Breast epithelium (tissue), 4 donors: ENCODE data around the gene ANKRD17. TPM values are rescaled to one million over a fixed set of nuclear protein-coding genes. Genes with fewer than 3 reads are reported as not detected.

Experiments used
- DNase-seq, 2 donors: peaks; one replicate each; pipeline ENCODE4 v3.0.0-alpha.2; 2019; ENCODE audit warnings: low spot score in 2 of 2
- H3K27ac ChIP-seq, 2 donors: fragments of 200-600 bp; sonication (generic) in 1 of 2; one replicate each; pipeline ENCODE4 v1.5.1; 2016 to 2019; ENCODE audit warnings: mild to moderate bottlenecking in 1 of 2
- H3K27me3 ChIP-seq, 2 donors: fragments of 200-600 bp; sonication (generic) in 1 of 2; one replicate each; pipeline versions ENCODE4 v1.5.1 to v1.6.0; 2017 to 2019; ENCODE audit warnings: control low read depth in 1 of 2, mild to moderate bottlenecking in 1 of 2
- H3K36me3 ChIP-seq: fragments of 200-600 bp; one replicate; pipeline ENCODE4 v1.5.1; 2019
- H3K4me1 ChIP-seq, 2 donors: fragments of 200-600 bp; sonication (generic); one replicate each; pipeline ENCODE4 v1.5.1; 2016 to 2019; ENCODE audit warnings: control low read depth in 1 of 2
- H3K4me3 ChIP-seq, 3 donors: fragments of 200-600 bp; sonication (generic); 1 replicate in 2 of 3; 2 replicates in 1 of 3; pipeline ENCODE4 v1.5.1; 2016 to 2019; ENCODE audit warnings: mild to moderate bottlenecking in 3 of 3, moderate library complexity in 2 of 3
- H3K9me3 ChIP-seq, 2 donors: fragments of 200-600 bp; sonication (generic) in 1 of 2; one replicate each; pipeline ENCODE4 v1.5.1; 2016 to 2019; ENCODE audit warnings: control low read depth in 1 of 2
- CTCF ChIP-seq, 3 donors: fragments of 450-650 bp; IDR thresholded peaks; one replicate each; pipeline ENCODE4 v1.5.1; 2016 to 2017; ENCODE audit warnings: antibody characterized with exemption in 3 of 3, mild to moderate bottlenecking in 3 of 3, moderate library complexity in 3 of 3
- POLR2A ChIP-seq: fragments of 450-650 bp; IDR thresholded peaks from one replicate; pipeline ENCODE4 v1.6.1; 2016; ENCODE audit warnings: antibody characterized with exemption, mild to moderate bottlenecking, moderate library complexity
- POLR2AphosphoS5 ChIP-seq, 3 donors: sonication (generic); formaldehyde crosslinking; IDR thresholded peaks; one replicate each; pipeline ENCODE4 v1.6.1; 2017; ENCODE audit warnings: antibody characterized with exemption in 3 of 3
- intact Hi-C: fragments of 100-400 bp; cut with DNase I; formaldehyde crosslinking; loops from one replicate; pipeline ENCODE4 v1.15.1; 2023; ENCODE audit warnings: low total_unique reads
- total RNA-seq, 3 donors: library from RNA; depleted of rRNA; stranded (reverse); fragments of >200 nt; gene quantifications; one replicate each; pipeline ENCODE4 v1.1.0, GENCODE V29; 2016

ANKRD17 gene
- total RNA-seq, 3 donors from 2014 or later, result 53.0 to 81.4 (median 69.2) TPM

- no peaks in the 10 kb centered on the region for H3K36me3 ChIP-seq
- H3K4me3 ChIP-seq, result no peak overlapping the region
- H3K9me3 ChIP-seq, result no peaks in the 10 kb centered on the region
- H3K27me3 ChIP-seq, result no peaks in the 10 kb centered on the region
- no peaks in the 10 kb centered on the region for H3K4me1 ChIP-seq
- no peak for DNase-seq
- TF ChIP-seq POLR2A (no peak), POLR2AphosphoS5 (IDR thresholded peaks at IDR 0.05) (no peak), CTCF (IDR thresholded peaks at IDR 0.05) (no peak)
- no peak overlapping the region for H3K27ac ChIP-seq
- intact Hi-C loops, result no loop called here
Observed at GRCh38 chr4:73187325-73187724, 71.3 kb downstream of the ANKRD17 start.

DNA sequence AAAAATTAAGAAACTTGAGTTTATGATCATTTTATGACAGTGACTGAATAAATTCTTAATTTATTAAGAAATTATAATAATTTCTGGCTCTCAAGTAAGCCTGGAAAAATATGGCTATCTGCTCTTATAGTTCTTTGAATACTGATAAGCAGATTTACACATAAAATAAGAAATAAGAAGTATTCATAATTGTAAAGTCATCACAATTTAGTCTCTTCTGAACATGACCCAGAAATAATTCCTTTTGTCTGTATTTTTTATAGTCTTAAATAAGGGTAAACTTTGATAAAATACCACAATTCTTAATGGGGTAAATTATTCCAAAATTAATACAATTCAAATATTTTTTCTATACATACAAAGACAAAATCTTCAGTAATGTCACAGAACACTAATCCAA is 72.7 kb downstream of the ANKRD17 start:
- no peak overlapping the region for H3K4me3 ChIP-seq
- DNase-seq, result no peak
- H3K27me3 ChIP-seq, result no peaks in the 10 kb centered on the region
- no peak for TF ChIP-seq POLR2AphosphoS5 (IDR thresholded peaks at IDR 0.05)
- no peak for TF ChIP-seq CTCF (IDR thresholded peaks at IDR 0.05)
- TF ChIP-seq POLR2A, result no peak
- H3K36me3 ChIP-seq, result no peaks in the 10 kb centered on the region
- intact Hi-C loops, result no loop called here
- H3K27ac ChIP-seq, result no peak overlapping the region
- no peaks in the 10 kb centered on the region for H3K9me3 ChIP-seq
- no peaks in the 10 kb centered on the region for H3K4me1 ChIP-seq

GRCh38 chr4:73181231-73181630 is 77.4 kb downstream of the ANKRD17 start:
- Histone ChIP-seq H3K36me3 (no peaks in the 10 kb centered on the region), H3K27me3 (no peaks in the 10 kb centered on the region), H3K9me3 (no peaks in the 10 kb centered on the region), H3K4me1 (no peaks in the 10 kb centered on the region), H3K27ac (no peak overlapping the region), H3K4me3 (no peak overlapping the region)
- intact Hi-C loops, result no loop called here
- no peak for TF ChIP-seq POLR2A
- TF ChIP-seq POLR2AphosphoS5 (IDR thresholded peaks at IDR 0.05), result no peak
- TF ChIP-seq CTCF (IDR thresholded peaks at IDR 0.05), result no peak
- DNase-seq, result no peak

DNA sequence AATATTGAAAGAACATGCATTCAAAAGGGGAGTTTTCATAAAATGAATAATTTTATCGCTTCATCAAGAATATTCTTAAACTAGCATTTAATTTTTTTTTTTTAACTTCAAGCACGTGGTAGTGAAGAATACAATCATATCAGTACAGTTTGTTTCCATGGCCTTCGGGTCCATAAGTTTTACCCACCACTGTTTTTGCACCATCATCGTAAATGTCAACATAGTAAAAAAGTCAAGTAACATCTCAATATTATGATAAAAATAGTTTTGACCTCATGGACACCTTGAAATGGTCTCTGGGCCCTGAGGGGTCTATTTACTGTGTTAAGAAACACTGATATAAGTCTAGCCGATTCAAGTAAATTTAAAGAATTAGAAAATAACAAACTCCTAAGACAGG is 80.2 kb downstream of the ANKRD17 start:
- no peaks in the 10 kb centered on the region for H3K27me3 ChIP-seq
- no peak overlapping the region for H3K4me3 ChIP-seq
- peaks cover 0 to 7% of the 10 kb centered on the region in 2 donors for H3K9me3 ChIP-seq
- no peaks in the 10 kb centered on the region for H3K4me1 ChIP-seq
- no peak for DNase-seq
- H3K27ac ChIP-seq, result no peak overlapping the region
- peaks cover 3% of the 10 kb centered on the region for H3K36me3 ChIP-seq
- intact Hi-C loops, result no loop called here
- no peak for TF ChIP-seq POLR2A

DNA sequence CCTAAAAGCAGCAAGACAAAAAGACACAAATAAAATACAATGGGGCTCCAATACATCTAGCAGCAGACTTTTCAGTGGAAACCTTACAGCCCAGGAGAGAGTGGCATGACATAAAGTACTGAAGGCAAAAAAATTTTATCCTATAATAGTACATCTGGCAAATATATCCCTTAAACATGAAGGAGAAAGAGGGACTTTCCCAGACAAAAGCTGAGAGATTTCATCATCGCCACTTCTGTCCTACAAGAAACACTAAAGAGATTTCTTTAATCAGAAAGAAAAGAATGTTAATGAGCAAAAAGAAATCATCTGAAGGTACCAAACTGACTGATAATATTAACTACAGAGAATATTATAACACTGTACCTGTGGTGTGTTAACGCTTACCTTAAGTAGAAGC is 86.4 kb downstream of the ANKRD17 start:
- no peak overlapping the region for H3K27ac ChIP-seq
- H3K36me3 ChIP-seq, result peaks cover 6% of the 10 kb centered on the region

More for the DNA sequence above, 86.4 kb downstream of the ANKRD17 start:
- Histone ChIP-seq H3K9me3 (peaks cover 0 to 10% of the 10 kb centered on the region in 2 donors), H3K4me1 (no peaks in the 10 kb centered on the region), H3K4me3 (no peak overlapping the region), H3K27me3 (no peaks in the 10 kb centered on the region)
- DNase-seq, result no peak
- intact Hi-C loops, result no loop called here
- TF ChIP-seq POLR2A, result no peak
- no peak for TF ChIP-seq POLR2AphosphoS5 (IDR thresholded peaks at IDR 0.05)
- TF ChIP-seq CTCF (IDR thresholded peaks at IDR 0.05), result no peak
